GM19372 (cell line): Measurements from ENCODE around the gene BMP8B.
"Not testable (repeated sequence)": the region's sequence is repeated elsewhere in the genome, so short reads cannot be mapped to it uniquely, and the experiment has no call there.

Source experiments
- ATAC-seq: cut with Tn5 transposase; IDR thresholded peaks from one replicate; pipeline ENCODE4 v1.9.1; 2021; ENCODE audit warnings: mild to moderate bottlenecking, low read depth, moderate library complexity; ENCODE audit not compliant: unreplicated experiment

BMP8B gene

DNA sequence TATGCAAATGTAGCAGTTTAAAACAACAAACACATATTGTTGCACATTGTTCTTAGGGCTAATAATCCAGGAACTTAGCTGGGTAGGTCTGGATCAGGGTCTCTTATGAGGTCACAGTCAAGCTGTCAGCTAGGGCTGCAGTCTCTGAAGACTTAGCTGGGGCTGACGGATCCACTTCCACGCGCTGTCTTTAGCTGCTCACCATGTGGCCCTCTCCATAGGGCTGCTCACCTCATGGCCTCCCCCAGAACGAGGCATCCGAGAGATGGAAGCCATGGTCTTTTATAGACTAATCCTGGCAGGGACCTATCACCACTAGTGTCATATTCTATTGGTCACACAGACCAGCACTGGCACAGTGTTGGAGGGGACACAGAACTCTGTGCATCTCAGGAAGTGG, 8.8 kb downstream of the BMP8B start:
- ATAC-seq = no peak

DNA sequence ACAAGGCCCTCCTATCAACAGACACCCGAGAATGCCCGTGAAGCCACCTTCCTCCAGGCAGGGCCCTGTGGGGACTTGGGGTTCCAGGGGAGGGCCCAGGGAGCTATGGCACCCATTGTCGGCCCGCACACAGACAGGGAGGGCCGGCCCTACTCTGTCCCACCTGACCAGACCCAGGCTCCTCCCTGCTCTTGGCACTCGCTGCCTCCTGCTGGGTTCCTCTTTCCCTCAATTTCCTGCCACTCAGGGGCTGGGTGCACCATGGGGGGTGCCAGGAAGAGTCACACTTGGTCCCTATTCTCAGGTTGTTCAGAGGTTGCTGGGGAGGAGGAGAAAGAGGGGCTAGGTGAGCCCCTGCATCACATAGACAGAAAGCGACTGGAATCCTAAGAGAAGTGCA, 9.5 kb downstream of the BMP8B start:
- ATAC-seq = no peak

DNA sequence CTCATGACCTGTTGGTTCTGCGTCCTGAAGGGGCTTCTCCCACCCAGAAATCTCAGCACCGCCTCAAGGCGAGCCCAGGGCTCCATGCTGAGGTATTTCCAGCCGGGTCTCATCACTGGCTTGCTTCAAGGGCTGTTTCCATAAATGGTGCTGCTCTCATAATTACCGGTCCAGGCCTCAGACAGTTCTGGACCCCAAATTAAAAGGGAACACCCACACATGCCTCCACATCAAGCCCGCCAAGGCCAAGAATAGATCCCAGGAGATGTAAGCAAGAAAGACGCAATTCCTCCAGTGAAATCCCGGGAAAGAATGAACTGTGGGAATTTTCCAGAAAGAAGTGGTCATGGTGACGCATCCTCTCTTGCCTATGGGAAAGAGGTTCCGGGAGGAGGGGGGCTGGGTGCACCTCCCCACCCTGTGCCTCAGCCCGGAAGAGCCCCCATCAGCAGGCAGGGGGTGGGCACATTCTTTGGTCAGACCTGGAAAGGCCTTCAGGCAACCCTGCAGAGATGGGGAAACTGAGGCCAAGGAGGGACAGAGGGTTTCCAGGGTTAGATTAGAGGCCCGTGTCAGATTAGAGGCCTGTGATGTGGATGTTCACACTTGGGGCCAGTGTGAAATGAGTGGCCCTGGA, 10.1 kb downstream of the BMP8B start:
- not testable (repeated sequence) for ATAC-seq

DNA sequence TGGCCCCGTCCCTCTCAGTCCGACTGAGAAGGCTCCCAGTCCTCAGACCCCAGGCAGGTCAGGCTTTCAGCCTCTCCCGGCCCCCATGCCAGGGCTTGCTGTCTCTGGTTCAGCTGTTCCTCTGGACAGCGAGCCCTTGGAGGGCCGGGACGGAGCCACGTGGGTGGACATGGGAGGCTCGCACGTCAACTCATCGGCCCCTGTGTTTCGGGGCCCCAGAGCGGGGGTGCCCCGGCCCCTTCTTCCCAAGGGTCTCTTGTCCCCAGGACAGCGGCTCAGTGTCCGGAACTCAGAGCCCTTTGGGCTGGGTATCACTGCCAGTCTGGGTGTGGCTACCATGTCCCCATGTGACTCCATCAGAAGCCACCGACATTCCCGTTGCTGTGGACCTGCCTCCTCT, 10.8 kb downstream of the BMP8B start:
- not testable (repeated sequence) for ATAC-seq

DNA sequence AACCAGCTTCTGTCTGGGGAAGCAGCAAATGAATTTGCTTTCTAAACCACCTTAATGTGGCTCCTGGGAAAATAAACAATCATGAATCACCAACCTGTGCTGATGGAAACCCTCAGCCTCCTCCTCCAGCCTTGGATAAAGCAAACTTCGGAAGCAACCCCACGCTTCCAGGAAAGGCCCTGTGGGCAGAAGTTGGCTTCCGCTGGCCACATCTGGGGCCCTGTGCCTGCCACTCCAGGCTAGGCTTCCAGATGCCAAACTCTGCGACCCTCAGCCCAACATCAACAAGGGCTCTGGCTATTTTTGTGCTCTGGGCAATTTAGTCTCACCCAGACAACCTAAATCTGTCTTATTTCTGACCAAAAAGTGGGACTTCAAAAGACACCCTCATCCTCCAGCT, 11.4 kb downstream of the BMP8B start:
- no peak for ATAC-seq

DNA sequence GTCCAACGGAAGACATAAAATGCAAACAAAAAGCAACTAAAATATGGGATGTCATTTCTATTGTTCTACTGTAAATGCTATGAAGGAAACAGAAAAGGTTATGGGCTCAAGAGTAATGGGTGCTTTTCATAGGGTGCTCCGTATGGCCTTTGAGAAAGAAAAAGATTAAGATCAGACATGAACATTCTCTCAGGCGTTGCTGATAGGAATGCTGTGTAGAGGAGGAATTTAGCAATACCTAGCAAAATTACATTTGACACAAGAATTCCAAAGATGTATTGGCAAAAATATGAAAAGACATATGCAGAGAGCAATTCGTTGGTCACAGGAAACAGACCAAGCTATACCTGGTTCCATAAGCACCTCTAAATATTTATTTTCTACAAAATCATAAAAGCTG, 11.8 kb downstream of the BMP8B start:
- ATAC-seq = no peak

DNA sequence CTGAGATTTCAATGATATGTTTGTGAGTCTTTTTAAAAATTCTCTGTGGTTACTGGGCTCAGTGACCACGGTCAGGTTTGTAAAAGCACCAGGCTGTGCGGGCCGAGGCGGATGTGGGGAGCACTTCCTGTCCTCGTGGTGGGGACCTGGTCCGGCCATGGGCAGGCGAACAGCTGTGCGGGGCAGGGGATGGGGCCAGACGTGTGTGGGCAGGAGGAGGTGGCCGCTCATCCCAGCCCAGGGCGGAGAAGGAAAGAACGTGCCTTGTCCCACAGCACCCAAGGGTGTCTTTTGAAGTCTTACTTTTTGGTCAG, 12.3 kb downstream of the BMP8B start:
- ATAC-seq = no peak

DNA sequence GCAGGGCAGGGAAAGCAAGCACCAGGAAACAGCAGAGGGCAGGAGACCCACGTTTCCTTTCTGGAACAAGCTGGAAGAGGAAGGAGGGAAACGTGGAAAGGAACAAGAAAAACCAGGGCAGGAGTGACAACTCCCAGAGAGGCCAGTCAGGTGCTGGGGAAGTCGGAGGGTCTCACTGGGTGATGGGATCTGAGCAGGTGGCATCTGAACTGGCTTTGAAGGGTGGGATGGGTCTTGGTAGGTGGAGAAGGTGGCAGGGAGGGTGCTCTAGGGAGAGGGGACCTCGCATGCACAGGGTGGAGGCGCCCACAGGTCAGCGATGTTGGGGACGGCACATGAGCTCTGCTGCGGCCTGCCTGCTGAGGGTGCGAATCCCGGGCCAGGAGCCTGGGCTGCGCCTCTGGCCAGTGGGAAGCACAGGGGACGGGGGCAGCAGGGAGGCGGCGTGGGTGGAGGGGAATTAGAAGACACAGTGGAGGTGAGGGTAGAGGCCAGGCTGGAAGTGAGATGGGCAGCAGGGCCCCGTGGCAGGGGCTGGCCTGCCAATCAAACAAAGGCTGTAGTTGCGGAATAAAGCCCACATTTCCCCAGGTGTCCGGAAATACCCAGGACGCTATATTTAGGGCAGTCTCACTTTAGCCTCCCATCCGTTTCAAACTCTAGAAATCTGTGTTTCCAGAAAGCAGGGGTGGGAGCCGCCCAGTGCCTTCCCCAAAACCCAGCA, 12.8 kb downstream of the BMP8B start:
- not testable (repeated sequence) for ATAC-seq

DNA sequence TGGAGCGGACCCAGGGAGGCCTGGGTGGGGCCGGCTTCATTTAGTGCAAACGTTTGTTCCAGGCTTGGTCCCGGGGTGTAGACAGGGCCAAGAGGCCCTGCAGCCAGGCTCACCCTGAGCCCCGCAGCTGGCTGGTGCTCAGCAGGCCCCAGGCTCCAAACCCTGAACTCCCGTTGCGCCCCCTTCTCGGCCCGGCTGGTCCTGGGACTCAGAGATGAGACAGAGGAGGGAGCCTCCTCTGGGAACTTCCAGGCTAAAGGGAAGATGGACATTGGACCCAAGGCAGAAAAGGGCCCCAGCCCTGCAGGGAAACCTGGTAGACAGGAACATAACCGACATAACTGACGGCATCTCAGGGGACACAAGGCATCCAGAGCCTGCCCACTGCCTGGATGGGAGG, 13.5 kb downstream of the BMP8B start:
- ATAC-seq = not testable (repeated sequence)

DNA sequence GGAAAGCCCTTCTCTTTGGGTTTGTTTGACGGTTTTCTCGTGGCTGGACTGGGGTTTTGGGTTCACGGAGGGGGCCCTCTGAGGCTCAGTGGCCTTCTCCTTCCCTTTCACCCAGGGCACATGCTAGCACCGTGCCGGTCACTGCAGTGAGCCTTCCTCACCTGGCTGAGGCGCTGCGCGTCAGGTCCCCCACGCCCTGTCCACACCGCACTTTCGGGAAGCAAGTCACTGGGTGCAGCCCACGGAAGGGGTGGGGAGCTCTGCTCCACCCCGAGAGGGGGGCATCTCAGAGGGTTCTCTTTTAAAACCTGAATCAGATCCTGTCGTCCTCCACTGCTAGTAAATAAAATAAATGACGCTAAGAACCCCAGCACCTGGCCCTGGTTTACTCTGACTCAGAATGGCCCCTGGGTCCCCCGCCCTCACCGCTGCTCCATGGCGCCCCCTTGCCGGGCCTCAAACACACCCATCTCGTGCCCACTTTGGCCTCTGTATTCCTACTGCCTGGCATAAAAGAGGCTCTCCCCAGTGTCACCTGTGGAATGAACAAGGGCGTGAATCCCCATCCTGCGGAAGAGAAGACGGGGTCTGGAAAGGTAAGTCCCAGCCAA, 15.2 kb downstream of the BMP8B start:
- ATAC-seq = not testable (repeated sequence)

DNA sequence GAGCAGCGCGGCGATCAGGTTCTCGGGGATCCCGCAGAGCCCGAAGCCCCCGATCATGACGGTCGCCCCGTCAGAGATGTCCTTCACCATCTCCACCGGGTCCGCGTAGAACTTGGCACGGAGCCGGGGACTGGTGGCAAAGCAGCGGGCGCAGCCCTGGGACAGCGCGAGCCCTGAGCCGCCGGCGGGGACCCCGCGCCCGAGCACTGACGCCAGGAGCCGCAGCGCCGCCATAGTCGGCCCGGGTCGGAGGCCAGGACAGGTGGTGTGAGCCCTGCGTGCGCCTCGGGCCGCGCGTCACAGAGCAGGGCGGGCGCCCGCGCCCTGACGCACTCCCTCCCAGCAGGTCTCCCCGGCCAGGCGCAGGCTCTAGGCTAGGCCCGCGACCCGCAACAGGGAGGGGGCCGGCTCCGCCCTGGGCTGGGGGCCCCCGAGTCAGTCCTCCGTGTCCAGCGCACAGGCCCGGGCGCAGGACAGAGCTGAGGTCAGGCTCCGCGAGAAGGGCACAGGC, 17.6 kb downstream of the BMP8B start, which contains the start of gene OXCT2:
OXCT2 (minus strand) TSS at position 327 of the 511 bp plus-strand sequence; CDS start at position 234, 93 bp downstream.
- ATAC-seq = not testable (repeated sequence)

DNA sequence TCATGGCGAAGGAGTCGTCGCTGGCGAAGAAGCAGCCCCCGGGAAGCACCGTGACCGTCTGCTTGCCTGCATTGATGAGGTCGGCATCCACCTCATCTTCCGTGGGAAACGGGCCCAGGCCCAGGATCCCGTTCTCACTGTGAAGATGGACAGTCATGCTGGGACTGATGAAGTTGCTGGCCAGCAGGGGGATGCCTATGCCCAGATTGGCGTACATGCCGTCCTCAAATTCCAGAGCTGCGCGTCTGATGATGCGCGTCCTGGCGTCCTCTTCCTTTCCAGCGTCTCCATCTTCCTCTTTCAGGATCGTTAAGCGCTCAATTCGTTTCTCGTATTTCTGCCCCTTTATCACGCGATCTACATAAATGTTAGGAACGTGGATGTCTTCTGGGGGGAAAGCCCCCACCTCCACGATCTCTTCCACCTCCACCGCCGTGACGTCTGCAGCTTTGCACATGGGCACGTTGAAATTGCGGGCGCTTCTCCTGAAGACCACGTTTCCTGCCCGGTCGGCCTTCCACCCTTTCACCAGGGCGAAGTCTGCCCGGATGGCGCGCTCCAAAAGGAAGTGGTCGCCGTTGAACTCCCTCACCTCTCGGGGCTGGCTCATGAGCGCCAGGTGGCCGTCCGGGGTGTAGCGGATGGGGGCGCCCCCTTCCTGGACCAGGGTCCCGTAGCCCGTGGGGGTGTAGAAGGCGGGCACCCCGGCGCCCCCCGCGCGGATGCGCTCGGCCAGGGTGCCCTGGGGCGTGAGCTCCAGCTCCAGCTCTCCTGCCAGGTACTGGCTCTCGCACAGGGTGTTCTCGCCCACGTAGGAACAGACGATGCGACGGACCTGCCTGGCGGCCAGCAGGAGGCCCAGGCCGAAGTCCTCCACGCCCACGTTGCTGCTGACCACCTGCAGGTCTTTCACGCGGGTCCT, 18.3 kb downstream of the BMP8B start:
- not testable (repeated sequence) for ATAC-seq

DNA sequence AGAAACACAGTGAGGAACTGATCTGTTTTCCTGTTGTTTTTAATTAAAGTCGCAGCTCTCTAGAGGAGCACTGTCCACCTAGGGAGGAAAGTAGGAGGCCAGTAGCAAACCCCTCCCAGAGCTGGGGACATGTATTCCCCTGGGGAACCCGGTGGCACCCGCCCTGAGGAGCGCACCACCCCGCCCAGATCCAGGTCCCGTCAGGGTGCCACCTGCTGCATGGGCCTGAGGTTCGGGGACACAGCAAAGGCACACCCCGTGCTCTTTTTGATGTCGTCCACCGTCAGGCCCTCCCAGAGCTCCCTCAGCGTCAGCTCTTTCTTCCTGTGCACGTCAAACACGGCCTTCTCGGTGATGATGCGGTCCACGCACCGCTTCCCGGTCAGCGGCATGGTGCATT, 19.2 kb downstream of the BMP8B start:
- not testable (repeated sequence) for ATAC-seq

DNA sequence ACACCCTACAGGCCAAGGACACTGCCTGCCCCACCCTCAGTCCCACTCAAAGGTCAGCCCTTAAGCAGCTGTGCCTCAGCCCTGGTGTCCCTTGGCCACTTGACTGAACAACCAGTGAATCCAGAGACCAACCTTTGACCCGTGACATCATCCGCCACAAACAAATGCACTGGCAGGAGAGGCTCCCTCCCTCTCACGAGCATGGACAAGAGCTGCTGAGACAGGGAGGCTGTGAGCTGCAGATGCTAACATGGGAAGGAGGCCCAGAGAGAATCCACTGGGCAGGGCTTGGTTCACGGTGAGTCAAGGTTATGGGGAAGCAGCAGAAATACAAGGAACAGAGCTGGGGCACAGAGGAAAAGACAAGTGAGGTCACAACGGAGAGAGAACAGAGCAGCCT, 22.2 kb downstream of the BMP8B start:
- ATAC-seq = not testable (repeated sequence)

DNA sequence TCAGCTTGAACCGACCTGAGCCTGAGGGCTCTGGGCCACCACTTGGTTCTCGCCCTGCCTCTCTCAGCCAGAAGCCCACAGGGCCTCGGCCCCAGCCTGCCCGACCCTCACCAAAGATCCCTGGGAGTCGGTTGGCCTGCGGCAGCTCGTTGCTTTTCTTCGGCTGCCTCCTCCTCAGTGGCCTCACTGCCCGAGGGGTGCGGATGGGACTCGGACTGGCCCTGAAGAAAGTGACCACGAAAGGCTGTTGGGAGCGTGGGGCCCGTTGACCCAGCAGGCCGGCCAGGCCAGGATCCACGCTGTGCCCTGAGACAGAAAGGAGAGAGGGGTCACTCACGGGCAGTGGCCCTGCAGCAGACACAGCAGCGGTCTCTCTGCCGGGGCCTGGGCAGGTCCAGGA, 24.2 kb downstream of the BMP8B start:
- ATAC-seq = not testable (repeated sequence)

DNA sequence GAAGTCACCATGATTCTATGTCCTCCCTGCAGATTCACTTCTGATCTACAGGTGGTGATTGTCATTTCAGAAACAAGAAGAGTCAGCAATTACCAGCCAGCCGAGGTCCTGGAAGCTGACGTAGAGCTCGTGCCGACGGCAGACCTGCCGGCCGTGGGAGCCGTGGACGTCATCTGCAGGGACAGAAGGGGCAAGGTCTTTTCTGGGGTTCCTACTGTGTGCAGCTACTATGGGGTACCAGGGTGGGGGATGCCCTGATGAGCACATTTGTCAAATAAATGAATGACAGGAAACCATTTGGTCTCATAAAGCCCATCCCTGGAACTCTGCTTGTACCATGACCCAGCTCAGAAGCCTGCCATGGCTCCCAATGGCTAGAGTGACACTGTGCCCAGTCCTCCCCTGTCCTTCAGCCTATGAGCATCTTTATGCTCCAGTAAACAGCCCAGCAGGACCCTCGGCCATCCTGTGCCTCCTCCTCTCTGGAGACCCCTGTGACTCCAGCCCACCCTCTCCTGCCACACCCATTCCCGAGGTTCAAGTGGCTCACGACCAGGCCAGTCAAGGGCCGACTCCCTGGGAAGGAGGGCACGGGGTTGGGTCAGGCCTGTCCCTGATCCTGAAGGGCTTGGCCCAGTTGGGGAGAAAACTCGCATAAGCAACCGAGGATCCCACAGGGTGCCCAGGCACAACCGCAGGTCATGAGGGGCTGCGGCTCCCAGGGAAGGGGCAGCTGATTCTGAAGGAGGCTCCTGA, 24.9 kb downstream of the BMP8B start:
- not testable (repeated sequence) for ATAC-seq

DNA sequence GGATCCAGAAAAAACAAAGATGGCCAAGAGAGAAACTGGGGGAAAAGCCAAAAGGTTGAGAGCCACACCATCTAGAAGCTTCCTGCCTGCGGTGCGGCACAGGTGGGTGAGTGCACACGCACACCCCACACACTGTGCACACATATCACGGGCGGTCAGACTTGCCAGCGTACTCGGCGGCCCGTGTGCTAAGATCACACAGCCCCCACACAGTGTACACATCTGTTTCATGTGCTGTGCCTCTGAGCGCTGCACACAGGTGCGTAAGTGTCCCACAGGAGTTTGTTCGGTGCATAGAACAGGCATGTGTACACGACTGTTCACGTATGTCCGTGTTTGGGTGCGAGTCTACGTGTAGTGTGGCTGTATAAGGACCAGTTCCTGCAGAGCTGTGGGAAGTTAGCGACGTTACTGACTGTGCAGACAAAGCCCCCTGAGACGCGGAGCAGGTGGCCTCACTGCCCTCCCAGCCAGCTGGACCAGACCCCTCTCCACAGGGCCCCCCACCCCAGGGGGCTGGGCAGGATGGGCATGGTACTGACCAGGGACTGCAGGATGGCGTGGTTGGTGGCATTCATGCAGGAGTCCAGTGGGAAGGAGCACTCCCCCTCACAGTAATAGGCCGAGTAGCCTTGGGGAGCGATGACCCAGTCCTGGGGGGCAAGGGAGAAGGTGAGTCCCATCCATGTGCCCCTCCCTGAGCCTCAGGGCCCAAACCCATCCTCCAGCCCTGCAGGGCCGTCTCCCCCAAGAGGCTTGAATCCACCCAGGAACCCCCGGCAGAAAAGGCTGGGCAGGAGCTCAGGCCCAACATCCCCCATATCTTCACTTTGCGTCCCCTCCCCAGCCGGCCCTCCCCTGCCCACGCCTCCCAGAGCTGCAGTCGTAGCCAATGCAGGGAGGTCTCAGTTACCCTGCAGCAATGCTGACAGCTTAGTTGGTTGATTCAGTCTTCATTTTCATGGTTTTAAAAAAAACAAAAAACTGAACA, 25.8 kb downstream of the BMP8B start:
- ATAC-seq = no peak

DNA sequence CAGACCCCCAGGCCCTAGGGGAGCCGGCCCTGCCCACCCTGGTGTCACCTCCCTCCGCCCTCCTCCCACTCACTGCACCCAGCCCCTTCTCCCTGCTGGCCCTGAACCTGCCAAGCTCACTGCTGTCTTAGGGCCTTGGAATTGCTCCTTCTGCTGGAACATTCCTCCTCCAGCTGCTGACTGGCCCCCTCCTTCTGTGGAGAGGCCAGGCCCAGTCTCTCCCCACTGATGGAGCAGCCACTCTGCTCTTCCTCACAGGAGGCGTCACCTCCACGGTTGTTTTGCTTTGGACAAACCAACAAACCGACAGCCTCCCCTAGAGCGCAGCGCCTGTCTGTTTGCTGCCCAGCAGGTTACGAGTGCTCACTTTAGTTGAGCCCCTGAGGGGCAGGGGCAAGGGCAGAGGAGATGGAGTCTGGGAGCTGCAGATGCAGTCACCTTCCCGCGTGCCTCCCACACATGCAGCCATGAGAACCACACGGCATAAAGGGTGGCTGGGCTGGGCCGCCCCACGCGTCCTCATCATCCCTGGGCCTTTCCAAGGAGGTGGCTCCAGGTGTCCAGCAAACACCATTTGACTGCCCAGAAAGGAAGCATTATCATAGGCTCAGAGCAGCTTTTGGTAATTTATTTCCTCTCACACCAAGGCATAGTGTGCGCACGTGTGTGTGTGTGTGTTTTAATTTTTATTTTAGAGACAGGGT, 27.0 kb downstream of the BMP8B start:
- ATAC-seq = no peak
